NCI-H748 (cell line): ENCODE measurements around the gene LRRC57.

Experiments
- DNase-seq: peaks from one replicate; lab custom pipeline; 2025; ENCODE audit not compliant: unreplicated experiment; lab: John Stamatoyannopoulos, UW

LRRC57 gene

GRCh38 chr15:42553554-42553953 is 5.0 kb upstream of the LRRC57 start:
- no peak for DNase-seq

GRCh38 chr15:42549741-42550392 is 1.3 kb upstream of the LRRC57 start:
- no peak for DNase-seq

- peak; percentile 60 for DNase-seq
Measured at GRCh38 chr15:42549032-42549491, 469 bp upstream of the LRRC57 start.

GRCh38 chr15:42547918-42548248 is 710 bp downstream of the LRRC57 start:
- peak; percentile 60 for DNase-seq

GRCh38 chr15:42544853-42545629 is 3.6 kb downstream of the LRRC57 start:
- no peak for DNase-seq

- no peak for DNase-seq
Measured at GRCh38 chr15:42533246-42533645, 15.3 kb downstream of the LRRC57 start.

GRCh38 chr15:42528970-42529369 is 19.6 kb downstream of the LRRC57 start:
- DNase-seq: no peak

- no peak for DNase-seq
Measured at GRCh38 chr15:42523331-42523730, 25.3 kb downstream of the LRRC57 start.

- no peak for DNase-seq
Measured at GRCh38 chr15:42511007-42511391, 37.6 kb downstream of the LRRC57 start.

GRCh38 chr15:42510258-42511006 is 38.2 kb downstream of the LRRC57 start:
- DNase-seq: no peak

GRCh38 chr15:42508263-42508690 is 40.3 kb downstream of the LRRC57 start:
- no peak for DNase-seq

GRCh38 chr15:42507514-42507913 is 41.1 kb downstream of the LRRC57 start:
- DNase-seq: no peak

- no peak for DNase-seq
Measured at GRCh38 chr15:42504631-42505030, 44.0 kb downstream of the LRRC57 start.

GRCh38 chr15:42503825-42504224 is 44.8 kb downstream of the LRRC57 start:
- no peak for DNase-seq

- DNase-seq: no peak
Measured at GRCh38 chr15:42502477-42502876, 46.1 kb downstream of the LRRC57 start.

- DNase-seq: no peak
Measured at GRCh38 chr15:42499858-42500609, 48.6 kb downstream of the LRRC57 start.

- DNase-seq: no peak
Measured at GRCh38 chr15:42498212-42499068, 50.2 kb downstream of the LRRC57 start.

- DNase-seq: peak; percentile 83
Measured at GRCh38 chr15:42495361-42496212, 53.0 kb downstream of the LRRC57 start, which contains the start of gene SNAP23. SNAP23 (plus strand) TSS chr15:42495634; CDS start chr15:42511847, 16,213 bp downstream.

- DNase-seq: peak; percentile 17
Measured at GRCh38 chr15:42494998-42495360, 53.6 kb downstream of the LRRC57 start.
